ENCODE results near the gene PCDHB4.
"Not testable (repeated sequence)": the region's sequence is repeated elsewhere in the genome, so short reads cannot be mapped to it uniquely, and the experiment has no call there.

The PCDHB4 gene

GRCh38 chr5:141121563-141121962, at the start of gene PCDHB4:
Gene PCDHB4 (plus strand): TSS chr5:141121818. CDS start chr5:141121999, 181 bp downstream.
- Mint-ChIP-seq H3K4me3 (no peak within 1 kb of the TSS), H3K4me1 (no peaks in the 10 kb centered on the region), H3K27me3 (peaks cover 28% of the 10 kb centered on the region), H3K9me3 (peaks cover 5 to 13% of the 10 kb centered on the region in 2 donors), H3K27ac (no peak within 1 kb of the TSS)
- ATAC-seq = no peak
- no peak for DNase-seq

GRCh38 chr5:141077826-141078225, 43.8 kb upstream of the PCDHB4 start:
- Mint-ChIP-seq H3K27ac (no peak overlapping the region), H3K4me1 (no peaks in the 10 kb centered on the region), H3K27me3 (peaks cover 9% of the 10 kb centered on the region), H3K9me3 (peaks cover 5 to 6% of the 10 kb centered on the region in 2 donors), H3K4me3 (no peak overlapping the region)
- ATAC-seq (no peak), DNase-seq (no peak)

- peaks cover under 1 to 16% of the 10 kb centered on the region in 2 donors for H3K9me3 Mint-ChIP-seq
- peaks cover 16% of the 10 kb centered on the region for H3K27me3 Mint-ChIP-seq
- DNase-seq (no peak), ATAC-seq (no peak)
- no peak overlapping the region for H3K4me3 Mint-ChIP-seq
- H3K27ac Mint-ChIP-seq = no peak overlapping the region
- peaks cover 8% of the 10 kb centered on the region for H3K4me1 Mint-ChIP-seq
Measured at GRCh38 chr5:141082228-141082627, 39.4 kb upstream of the PCDHB4 start.

- peak; percentile 24 to 48 for DNase-seq
- Mint-ChIP-seq H3K27ac (no peak overlapping the region), H3K4me1 (peaks cover 8% of the 10 kb centered on the region), H3K4me3 (peak overlapping the region; percentile 89 to 91), H3K9me3 (peaks cover 0 to 16% of the 10 kb centered on the region in 2 donors), H3K27me3 (peaks cover 19% of the 10 kb centered on the region)
- ATAC-seq = peak; percentile 85
Measured at GRCh38 chr5:141084487-141084989, 37.1 kb upstream of the PCDHB4 start.

GRCh38 chr5:141094481-141095262, 26.9 kb upstream of the PCDHB4 start, which contains the start of gene PCDHB2:
Gene PCDHB2 (plus strand): TSS chr5:141094615. CDS start chr5:141094791, 176 bp downstream.
- ATAC-seq (no peak), DNase-seq (no peak)
- Mint-ChIP-seq H3K4me1 (no peaks in the 10 kb centered on the region), H3K27ac (peak within 1 kb of the TSS in 1 of 2 donors; percentile 54), H3K4me3 (peak within 1 kb of the TSS in 1 of 2 donors; percentile 15), H3K27me3 (peaks cover 26% of the 10 kb centered on the region), H3K9me3 (peaks cover 19% of the 10 kb centered on the region in 2 donors)

- Mint-ChIP-seq H3K27me3 (peaks cover 32% of the 10 kb centered on the region), H3K4me1 (no peaks in the 10 kb centered on the region), H3K4me3 (no peak overlapping the region), H3K27ac (no peak overlapping the region), H3K9me3 (peaks cover 22 to 23% of the 10 kb centered on the region in 2 donors)
- ATAC-seq = no peak
- DNase-seq = no peak
Measured at GRCh38 chr5:141095263-141095641, 26.4 kb upstream of the PCDHB4 start.

- not testable (repeated sequence) for H3K4me1 Mint-ChIP-seq, H3K4me3 Mint-ChIP-seq, DNase-seq, H3K27ac Mint-ChIP-seq, ATAC-seq
- peaks cover 25 to 30% of the 10 kb centered on the region in 2 donors for H3K9me3 Mint-ChIP-seq
- peaks cover 41% of the 10 kb centered on the region for H3K27me3 Mint-ChIP-seq
Measured at GRCh38 chr5:141096181-141096580, 25.4 kb upstream of the PCDHB4 start.

- peaks cover 45% of the 10 kb centered on the region for H3K27me3 Mint-ChIP-seq
- not testable (repeated sequence) for H3K27ac Mint-ChIP-seq, H3K4me1 Mint-ChIP-seq
Measured at GRCh38 chr5:141096586-141096985, 25.0 kb upstream of the PCDHB4 start.

GRCh38 chr5:141100243-141100805, 21.3 kb upstream of the PCDHB4 start, which contains the start of gene PCDHB3:
Gene PCDHB3 (plus strand): TSS chr5:141100473. CDS start chr5:141100650, 177 bp downstream.
- Mint-ChIP-seq H3K27ac (no peak within 1 kb of the TSS), H3K4me3 (no peak within 1 kb of the TSS), H3K9me3 (peaks cover 14 to 26% of the 10 kb centered on the region in 2 donors), H3K4me1 (no peaks in the 10 kb centered on the region), H3K27me3 (peaks cover 38% of the 10 kb centered on the region)
- DNase-seq (peak; percentile 17 to 37), ATAC-seq (no peak)

More at GRCh38 chr5:141096586-141096985, 25.0 kb upstream of the PCDHB4 start:
- not testable (repeated sequence) for H3K4me3 Mint-ChIP-seq, DNase-seq, ATAC-seq
- H3K9me3 Mint-ChIP-seq = peaks cover 26 to 34% of the 10 kb centered on the region in 2 donors

GRCh38 chr5:141101059-141101458, 20.6 kb upstream of the PCDHB4 start:
- no peak overlapping the region for H3K27ac Mint-ChIP-seq
- no peaks in the 10 kb centered on the region for H3K4me1 Mint-ChIP-seq
- no peak overlapping the region for H3K4me3 Mint-ChIP-seq
- DNase-seq (no peak), ATAC-seq (no peak)
- H3K27me3 Mint-ChIP-seq = peaks cover 33% of the 10 kb centered on the region
- peaks cover 14 to 19% of the 10 kb centered on the region in 2 donors for H3K9me3 Mint-ChIP-seq

GRCh38 chr5:141102070-141102469, 19.5 kb upstream of the PCDHB4 start:
- H3K9me3 Mint-ChIP-seq = peaks cover 14 to 19% of the 10 kb centered on the region in 2 donors
- not testable (repeated sequence) for H3K27ac Mint-ChIP-seq, ATAC-seq, H3K4me1 Mint-ChIP-seq, H3K4me3 Mint-ChIP-seq, DNase-seq
- H3K27me3 Mint-ChIP-seq = peaks cover 33% of the 10 kb centered on the region

GRCh38 chr5:141102471-141102870, 19.1 kb upstream of the PCDHB4 start:
- not testable (repeated sequence) for H3K4me3 Mint-ChIP-seq, H3K4me1 Mint-ChIP-seq, DNase-seq, ATAC-seq, H3K27ac Mint-ChIP-seq
- peaks cover 33% of the 10 kb centered on the region for H3K27me3 Mint-ChIP-seq
- peaks cover 14 to 19% of the 10 kb centered on the region in 2 donors for H3K9me3 Mint-ChIP-seq

- H3K9me3 Mint-ChIP-seq = peaks cover 6 to 15% of the 10 kb centered on the region in 2 donors
- peaks cover 19% of the 10 kb centered on the region for H3K27me3 Mint-ChIP-seq
- ATAC-seq (no peak), DNase-seq (no peak)
- no peaks in the 10 kb centered on the region for H3K4me1 Mint-ChIP-seq
- H3K4me3 Mint-ChIP-seq = no peak overlapping the region
- no peak overlapping the region for H3K27ac Mint-ChIP-seq
Measured at GRCh38 chr5:141105350-141105749, 16.3 kb upstream of the PCDHB4 start.

GRCh38 chr5:141119250-141119649, 2.4 kb upstream of the PCDHB4 start:
- no peak overlapping the region for H3K27ac Mint-ChIP-seq
- H3K4me3 Mint-ChIP-seq = no peak overlapping the region
- peaks cover 5 to 19% of the 10 kb centered on the region in 2 donors for H3K9me3 Mint-ChIP-seq
- ATAC-seq (no peak), DNase-seq (no peak)
- peaks cover 28% of the 10 kb centered on the region for H3K27me3 Mint-ChIP-seq
- H3K4me1 Mint-ChIP-seq = no peaks in the 10 kb centered on the region

- no peak for ATAC-seq
- Mint-ChIP-seq H3K27me3 (peaks cover 28% of the 10 kb centered on the region), H3K9me3 (peaks cover 5 to 9% of the 10 kb centered on the region in 2 donors), H3K27ac (no peak overlapping the region), H3K4me1 (no peaks in the 10 kb centered on the region), H3K4me3 (no peak overlapping the region)
- no peak for DNase-seq
Measured at GRCh38 chr5:141121985-141122384, 367 bp downstream of the PCDHB4 start.
